SH-SY5Y (cell line): Measurements from ENCODE around the gene CD52.

ENCODE experiments used
- GATA2 ChIP-seq: IDR thresholded peaks from 2 replicates; pipeline ENCODE4 v1.6.1; 2011; ENCODE audit warnings: mild to moderate bottlenecking, low read depth, low read length
- GATA3 ChIP-seq: IDR thresholded peaks from 2 replicates; pipeline ENCODE4 v1.6.1; 2011; ENCODE audit warnings: low read depth, mild to moderate bottlenecking, low read length, moderate library complexity

GRCh38 chr1:26356106-26356505, 38.3 kb downstream of the CD52 start:
- TF ChIP-seq GATA2 (no peak), GATA3 (no peak)
